HTR-8/SVneo (cell line): ENCODE measurements around the gene DLG2.
"Not testable (repeated sequence)": the region's sequence is repeated elsewhere in the genome, so short reads cannot be mapped to it uniquely, and the experiment has no call there.

Source experiments
- DNase-seq: peaks from one replicate; pipeline ENCODE4 v3.0.0; 2011; ENCODE audit warnings: low spot score, mixed read lengths; ENCODE audit not compliant: insufficient read length
- FAIRE-seq: peaks from 2 replicates; lab custom pipeline; 2011; peaks lifted over from hg19 to GRCh38; lab: Jason Lieb, UNC

The DLG2 gene

GRCh38 chr11:85359859-85360258 lies 267.3 kb downstream of the DLG2 start:
- FAIRE-seq (no peak), DNase-seq (no peak)

GRCh38 chr11:85355921-85356320 lies 271.2 kb downstream of the DLG2 start:
- FAIRE-seq (no peak), DNase-seq (no peak)

DNA sequence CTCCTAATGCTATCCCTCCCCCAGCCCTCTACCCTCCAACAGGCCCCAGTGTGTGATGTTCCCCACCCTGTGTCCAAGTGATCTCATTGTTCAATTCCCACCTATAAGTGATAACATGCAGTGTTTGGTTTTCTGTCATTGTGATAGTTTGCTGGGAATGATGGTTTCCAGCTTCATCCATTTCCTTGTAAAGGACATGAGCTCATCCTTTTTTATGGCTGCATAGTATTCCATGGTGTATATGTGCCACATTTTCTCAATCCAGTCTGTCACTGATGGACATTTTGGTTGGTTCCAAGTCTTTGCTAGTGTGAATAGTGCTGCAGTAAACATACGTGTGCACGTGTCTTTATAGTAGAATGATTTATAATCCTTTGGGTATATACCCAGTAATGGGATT lies 277.6 kb downstream of the DLG2 start:
- FAIRE-seq, DNase-seq: not testable (repeated sequence)

DNA sequence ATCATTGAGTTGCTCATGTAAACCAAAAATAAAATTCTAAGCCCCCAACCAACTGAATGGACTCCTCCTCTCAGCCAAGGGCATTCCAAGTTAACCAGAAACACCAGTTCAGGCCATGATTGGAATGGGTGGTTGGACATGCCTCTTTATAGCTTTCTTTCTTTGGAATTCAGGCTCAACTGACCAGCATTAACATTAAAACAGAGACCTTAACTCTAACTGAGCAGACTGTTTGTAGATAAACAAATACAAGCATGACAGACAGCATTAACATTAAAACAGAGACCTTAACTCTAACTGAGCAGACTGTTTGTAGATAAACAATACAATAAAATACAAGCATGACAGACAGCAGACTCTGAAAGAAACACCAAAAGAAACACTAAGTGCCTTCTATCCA lies 278.2 kb downstream of the DLG2 start:
- no peak for FAIRE-seq
- no peak for DNase-seq

- no peak for FAIRE-seq
- DNase-seq: no peak
These were observed 279.9 kb downstream of the DLG2 start for GRCh38 chr11:85347291-85347690.

- no peak for FAIRE-seq
- DNase-seq: no peak
These were observed 280.7 kb downstream of the DLG2 start for GRCh38 chr11:85346484-85346883.

DNA sequence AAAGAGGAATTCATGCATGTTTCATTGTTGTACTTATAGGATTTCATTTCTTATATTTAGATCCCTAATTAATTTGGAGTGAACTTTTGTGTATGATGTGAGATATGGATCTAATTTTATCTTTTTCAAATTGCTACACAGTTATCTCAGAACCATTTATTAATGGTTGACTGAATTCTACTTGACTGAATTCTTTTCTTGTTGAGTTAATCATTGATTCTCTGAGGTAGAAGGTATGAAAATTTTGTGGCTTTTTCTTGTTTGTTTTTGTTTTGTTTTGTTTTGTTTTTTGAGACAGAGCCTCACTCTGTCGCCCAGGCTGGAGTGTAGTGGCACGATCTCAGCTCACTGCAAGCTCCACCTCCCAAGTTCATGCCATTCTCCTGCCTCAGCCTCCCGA lies 286.3 kb downstream of the DLG2 start:
- not testable (repeated sequence) for FAIRE-seq, DNase-seq

DNA sequence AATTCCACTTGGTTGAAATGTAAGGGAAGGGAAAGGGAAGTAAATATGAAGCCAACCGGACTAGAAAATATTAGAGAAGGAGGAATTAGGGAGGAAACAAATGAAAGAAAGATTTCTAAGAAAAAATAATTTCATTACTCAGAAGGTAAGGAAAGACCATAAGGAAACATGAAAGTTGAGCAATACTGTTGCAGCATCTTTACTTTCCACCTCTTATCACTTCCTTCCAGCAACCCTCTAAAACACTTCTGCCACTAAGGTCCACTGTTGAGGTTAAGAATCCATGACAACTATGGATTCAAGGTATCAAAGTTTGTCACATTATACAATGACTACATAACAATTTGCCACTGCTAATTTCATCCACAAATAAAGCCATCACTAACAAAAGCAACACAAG lies 308.6 kb downstream of the DLG2 start:
- FAIRE-seq (no peak), DNase-seq (no peak)

DNA sequence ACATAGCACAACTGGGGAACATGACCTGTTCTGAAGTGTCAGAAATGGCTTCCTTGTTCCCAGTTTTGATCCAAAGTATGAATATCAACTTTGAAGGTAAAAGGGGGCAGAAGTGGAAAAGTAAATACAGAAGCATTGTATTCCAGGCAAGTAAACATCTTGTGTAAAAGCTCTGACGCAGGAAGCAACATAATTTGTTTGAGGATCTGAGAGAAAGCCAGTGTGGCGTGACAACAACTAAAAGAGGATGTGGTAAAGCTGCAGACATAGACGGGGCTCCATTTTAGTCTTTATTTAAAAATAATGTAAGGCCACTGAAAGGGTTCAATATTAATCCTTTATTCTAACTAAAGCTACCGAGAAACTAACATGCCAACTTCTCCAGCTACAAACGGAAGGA lies 310.2 kb downstream of the DLG2 start:
- FAIRE-seq: no peak
- no peak for DNase-seq

DNA sequence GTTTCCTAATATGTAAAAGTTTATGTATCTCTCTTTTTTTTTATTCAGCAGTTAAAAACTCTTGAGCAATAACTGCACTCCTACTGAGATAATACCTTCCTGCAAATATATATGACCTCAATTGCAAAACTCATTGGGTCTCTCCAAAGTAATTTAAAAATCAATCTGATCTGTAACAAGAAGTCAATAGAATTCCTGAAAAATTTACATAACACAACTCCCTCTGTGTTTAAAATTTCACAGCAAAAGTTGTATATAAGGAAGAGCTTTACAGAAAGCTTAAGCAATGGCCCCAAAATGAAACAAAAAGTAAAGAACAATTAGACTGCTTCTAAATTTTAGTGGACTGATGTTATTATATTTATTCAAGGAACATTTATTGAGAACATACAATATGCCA lies 313.4 kb downstream of the DLG2 start:
- no peak for DNase-seq
- FAIRE-seq: no peak

- DNase-seq: no peak
These were observed 316.7 kb downstream of the DLG2 start for GRCh38 chr11:85310479-85310878.

GRCh38 chr11:85307366-85307765 lies 319.8 kb downstream of the DLG2 start:
- FAIRE-seq: no peak

More at GRCh38 chr11:85310479-85310878, 316.7 kb downstream of the DLG2 start:
- FAIRE-seq: no peak

DNA sequence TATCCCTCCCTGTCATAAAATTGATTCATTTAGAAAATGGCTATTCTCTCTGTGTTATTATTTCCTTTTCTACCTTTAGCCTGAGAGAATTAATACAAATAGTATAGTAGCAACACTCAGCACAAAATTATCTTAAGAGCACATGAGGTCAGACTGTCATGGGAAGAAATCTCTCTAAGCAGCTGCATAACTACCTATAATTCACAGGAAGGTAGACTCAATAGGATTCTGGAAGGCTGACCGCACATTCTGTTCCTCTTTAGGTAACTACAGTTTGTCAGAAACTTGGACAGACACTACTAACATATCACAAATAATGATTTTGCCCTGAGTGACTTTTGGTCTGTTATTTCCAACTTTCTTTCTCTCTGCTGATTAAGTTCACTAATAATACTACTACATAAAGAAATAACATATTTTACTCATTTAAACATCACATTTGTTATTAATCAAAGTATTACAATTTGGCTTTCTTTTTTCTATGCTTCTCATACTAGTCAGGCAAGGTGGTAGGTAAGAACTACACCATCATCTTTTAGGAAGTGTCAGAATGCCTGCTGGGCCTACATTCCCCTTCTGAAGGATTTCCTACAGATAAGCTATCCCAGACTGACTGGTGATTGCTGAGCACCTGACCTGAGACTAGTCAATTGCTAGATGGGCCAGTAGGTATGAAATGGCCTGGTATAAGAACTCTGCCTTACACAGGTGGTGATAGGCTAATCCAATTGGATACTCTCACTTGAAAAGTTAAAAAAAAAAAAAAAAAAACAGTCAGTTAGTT lies 325.1 kb downstream of the DLG2 start:
- FAIRE-seq (no peak), DNase-seq (no peak)

More at GRCh38 chr11:85307366-85307765, 319.8 kb downstream of the DLG2 start:
- no peak for DNase-seq

DNA sequence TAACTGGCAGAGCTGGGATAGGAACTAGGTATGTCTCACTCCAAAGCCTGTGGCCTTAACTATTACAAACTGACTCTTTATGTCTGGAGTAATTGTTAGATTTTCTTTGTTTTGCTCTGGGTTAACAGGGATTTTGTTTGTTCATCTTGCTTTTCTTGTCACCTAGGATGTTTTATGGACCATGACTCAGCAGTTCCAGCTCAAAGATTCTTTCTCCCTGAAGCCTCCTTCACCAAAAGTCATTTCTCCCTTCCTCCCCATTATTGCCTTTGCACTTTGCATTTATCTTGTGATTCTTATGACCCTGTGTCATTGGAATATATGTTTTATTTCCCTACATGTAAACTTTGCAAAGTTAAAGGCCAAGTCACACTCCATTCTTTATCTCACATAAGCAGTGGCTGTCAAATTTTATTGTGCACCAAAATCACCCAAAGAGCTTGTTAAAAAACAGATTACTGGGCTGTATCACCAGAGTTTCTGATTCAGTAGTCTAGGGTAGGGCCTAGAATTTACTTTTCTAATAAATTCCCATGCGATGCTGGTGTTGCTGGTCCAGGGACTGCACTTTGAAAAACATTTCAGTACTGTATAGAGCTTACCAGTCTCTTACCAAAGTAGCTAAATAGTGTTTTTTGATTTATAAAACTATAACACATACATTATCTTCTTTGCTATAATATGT lies 327.7 kb downstream of the DLG2 start:
- DNase-seq: no peak
- FAIRE-seq: no peak

- DNase-seq: no peak
- FAIRE-seq: no peak
These were observed 331.4 kb downstream of the DLG2 start for GRCh38 chr11:85295694-85296271.

- no peak for DNase-seq
- FAIRE-seq: no peak
These were observed 345.6 kb downstream of the DLG2 start for GRCh38 chr11:85281550-85281949.

DNA sequence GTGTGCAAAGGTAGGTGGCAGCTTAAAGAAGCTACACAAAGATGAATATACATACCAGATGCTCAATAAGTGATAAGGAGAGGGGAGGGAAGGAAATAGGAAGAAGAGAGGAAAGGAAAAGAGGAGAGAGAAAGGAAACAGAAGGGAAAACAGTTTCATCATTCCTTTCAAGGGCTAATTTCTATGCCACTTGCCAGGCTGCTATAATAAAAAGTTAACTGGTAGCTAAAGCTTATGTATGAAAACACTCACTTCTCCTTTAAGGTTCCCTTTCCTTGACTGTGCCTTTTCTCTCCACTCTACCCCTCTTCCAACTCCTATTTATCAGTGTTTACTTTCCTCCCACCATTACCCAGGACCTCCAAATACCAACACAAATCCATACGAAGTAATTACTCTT lies 347.9 kb downstream of the DLG2 start:
- FAIRE-seq (no peak), DNase-seq (no peak)

- DNase-seq: no peak
- no peak for FAIRE-seq
These were observed 349.5 kb downstream of the DLG2 start for GRCh38 chr11:85277693-85278092.

- FAIRE-seq (no peak), DNase-seq (no peak)
These were observed 350.8 kb downstream of the DLG2 start for GRCh38 chr11:85276332-85276731.

GRCh38 chr11:85270315-85270714 lies 356.8 kb downstream of the DLG2 start:
- DNase-seq, FAIRE-seq: not testable (repeated sequence)

DNA sequence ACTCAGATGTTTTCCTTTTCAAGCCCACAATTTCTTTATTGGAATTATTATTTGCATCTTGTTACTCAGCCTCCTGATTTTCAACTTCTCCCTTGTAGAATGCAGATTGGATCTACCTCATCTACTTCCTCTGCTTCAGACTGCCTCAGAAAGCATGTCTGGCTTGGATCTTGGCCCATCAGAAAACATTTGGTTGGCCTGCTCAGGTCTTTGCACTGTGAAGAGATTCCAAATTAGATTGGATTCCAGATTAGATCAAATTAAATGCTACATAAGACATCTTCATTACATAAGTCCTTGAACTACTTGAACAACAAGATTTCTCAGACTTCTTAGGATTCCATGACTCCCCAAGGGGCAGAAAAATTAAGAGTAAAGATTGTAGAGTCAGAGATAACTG lies 358.0 kb downstream of the DLG2 start:
- DNase-seq (no peak), FAIRE-seq (no peak)
